ENCODE data around the gene AHRR.
A peak's percentile ranks its signal among the peaks of the same experiment; 100 is the strongest.

The AHRR gene

DNA sequence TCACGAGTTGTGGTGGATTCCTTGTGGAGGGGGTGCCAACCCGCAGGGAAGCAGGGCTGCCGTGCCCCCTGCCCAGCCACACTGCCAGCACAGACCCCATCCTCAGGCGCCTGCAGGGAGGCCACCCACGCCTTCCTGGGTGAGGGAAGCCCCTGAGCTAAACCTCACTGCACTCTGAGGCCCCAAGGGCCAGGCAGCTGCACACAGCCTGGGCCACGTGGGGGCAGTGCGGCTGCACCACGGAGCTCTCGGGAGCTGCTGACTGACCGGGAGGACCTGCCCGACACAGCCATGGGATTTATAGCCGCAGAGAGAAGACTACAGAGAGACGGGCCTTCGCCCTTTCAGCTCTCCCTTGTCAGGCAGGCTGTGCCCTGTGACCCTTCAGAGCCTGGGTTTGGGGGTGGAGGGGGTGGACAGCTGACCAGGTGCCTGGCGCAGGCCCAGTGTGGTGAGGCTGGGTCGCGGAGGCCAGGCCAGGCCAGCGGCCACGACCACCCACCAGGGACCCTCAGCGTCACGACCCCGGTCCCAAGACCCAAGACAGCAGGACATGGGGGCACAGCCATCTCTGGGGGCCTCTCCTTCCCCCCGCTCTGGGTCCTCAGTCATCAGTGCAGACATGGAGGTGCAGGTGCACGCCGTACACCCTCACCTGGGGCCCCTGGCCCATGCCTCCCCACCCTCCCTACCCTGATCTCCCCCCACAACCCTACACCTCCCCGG lies 4.3 kb upstream of the AHRR start:
- DNase-seq (ENCODE audit: low read depth) = peak; percentile 69
- peak; percentile 94 for TF ChIP-seq CTCF (IDR thresholded peaks at IDR 0.05; ENCODE audit: low read depth, low read length, missing control alignments)
- no peak overlapping the region for H3K4me3 ChIP-seq (ENCODE audit: low read depth, low read length)

DNA sequence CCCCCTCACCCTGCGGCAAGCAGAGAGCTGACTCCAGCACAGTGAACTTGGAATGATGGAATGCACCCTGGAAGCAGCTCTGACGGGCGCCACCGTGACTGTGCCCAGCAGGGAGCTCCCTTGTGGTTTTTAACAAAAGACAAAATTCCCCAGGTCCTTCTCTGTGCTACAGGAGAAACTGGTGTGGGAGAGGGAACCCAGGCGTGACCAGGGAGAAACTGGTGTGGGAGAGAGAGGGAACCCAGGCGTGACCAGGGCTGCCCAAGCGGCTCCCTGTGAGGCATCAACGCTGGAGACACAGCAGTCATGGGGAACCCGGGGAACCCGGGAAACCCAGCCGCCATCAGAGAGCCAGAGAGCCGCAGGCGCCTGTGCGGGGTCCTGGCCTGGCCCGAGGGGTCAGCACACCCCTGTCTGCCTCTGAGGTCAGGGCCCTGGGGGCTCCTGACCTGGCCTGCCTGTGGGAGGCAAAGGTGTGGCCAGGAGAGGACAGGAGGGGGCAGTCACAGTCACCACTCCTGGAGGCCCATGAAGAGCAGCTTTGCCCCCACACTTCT lies 3.1 kb upstream of the AHRR start:
- H3K4me3 ChIP-seq (ENCODE audit: low read depth, low read length) = no peak overlapping the region
- no peak for DNase-seq (ENCODE audit: low read depth)
- no peak for TF ChIP-seq CTCF (IDR thresholded peaks at IDR 0.05; ENCODE audit: low read depth, low read length, missing control alignments)

DNA sequence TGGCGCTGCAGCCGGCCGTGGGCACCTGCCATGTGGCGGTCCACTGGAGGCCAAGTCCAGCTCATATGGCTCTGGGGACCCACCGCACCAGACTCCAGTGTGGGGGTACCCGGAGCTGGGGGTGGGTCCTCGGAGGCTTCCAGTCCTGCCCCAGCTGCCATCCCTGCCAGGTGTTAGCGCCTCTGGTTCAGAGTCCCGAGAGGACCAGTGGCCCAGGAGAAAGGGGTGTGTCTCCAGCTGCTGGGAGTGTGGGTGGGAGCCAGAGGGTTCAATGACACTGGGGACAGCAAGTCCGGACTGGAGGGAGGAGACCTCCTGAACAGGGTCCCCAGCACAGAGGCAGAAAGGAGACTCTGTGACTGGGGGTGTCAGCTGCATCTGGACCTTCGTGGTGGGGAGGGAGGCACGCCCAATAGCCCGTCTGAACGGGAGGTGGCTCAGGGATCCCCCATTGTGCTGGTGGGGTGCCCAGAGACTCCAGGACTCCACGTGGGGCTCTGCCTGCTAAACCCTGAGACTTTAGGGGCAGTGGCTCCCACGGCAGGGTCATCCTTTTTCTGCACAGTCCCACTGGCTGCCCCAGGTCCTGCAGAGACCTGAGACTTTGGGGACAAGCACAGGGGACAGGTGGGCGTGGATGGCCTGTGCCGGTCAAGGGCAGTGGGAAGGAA lies 2.4 kb upstream of the AHRR start:
- no peak overlapping the region for H3K4me3 ChIP-seq (ENCODE audit: low read depth, low read length)
- DNase-seq (ENCODE audit: low read depth) = no peak
- TF ChIP-seq CTCF (IDR thresholded peaks at IDR 0.05; ENCODE audit: low read depth, low read length, missing control alignments) = no peak

DNA sequence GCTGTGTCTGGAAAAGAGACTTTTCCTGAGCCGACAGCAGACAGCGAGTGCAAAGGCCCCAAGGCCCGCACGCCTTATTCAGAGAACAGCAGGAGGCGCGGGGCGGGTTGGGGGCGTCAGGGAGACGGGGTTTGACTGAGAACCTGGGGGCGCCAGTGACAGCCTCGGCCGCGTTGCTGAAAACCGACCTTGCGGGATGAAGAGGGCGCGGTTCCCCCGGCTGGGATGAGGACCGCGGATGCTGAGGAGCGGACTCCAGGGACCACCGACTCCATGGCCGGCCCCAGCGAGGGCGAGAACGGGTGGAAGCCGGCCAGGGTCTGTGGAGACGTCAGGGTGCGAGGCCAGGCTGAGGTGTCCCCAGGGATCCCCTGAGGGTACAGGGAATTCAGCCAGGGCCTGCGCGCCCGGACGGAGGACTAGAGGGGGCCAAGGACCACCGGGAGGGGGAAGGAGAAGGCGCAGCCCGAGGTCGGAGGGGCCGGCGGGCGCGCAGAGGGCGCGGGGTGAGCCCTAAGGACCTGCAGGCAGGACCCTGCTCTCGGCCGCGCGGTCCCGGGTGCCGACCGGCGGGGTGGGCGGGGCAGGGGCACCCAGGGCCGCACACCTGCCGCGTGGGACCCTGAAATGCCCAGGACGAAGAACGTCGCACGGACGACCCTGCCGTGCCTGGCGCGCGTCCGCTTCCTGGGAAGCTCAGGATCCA lies 837 bp upstream of the AHRR start:
- H3K4me3 ChIP-seq (ENCODE audit: low read depth, low read length) = peak overlapping the region; percentile 78
- DNase-seq (ENCODE audit: low read depth) = no peak
- no peak for TF ChIP-seq CTCF (IDR thresholded peaks at IDR 0.05; ENCODE audit: low read depth, low read length, missing control alignments)

DNA sequence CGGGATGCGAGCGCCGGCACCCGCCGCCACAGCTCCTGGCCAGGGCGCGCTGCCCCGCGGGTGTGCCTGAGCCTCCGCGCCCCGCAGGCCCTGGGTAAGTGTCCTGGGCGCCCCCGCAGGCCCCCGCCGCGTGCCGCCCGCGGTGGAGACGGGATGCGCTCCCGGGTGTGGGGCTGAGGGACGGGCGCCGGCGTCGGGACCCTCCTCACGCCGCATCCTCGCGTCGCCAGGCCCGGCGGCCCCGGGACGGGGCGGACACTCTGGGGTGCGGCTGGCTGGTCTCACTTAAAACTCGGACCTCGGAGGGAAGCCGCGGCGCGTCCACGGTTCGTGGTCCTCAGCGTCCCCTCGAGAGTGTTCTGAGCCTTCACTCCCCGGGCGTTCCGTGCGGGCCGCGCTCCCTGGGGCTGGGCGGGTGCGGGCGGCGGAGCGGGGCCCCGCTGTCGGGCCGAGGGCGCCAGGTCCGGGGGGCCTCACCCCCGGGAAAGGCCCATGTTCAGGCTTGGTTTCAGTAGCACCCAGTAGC lies 275 bp downstream of the AHRR start:
- no peak for TF ChIP-seq CTCF (IDR thresholded peaks at IDR 0.05; ENCODE audit: low read depth, low read length, missing control alignments)
- no peak for DNase-seq (ENCODE audit: low read depth)
- H3K4me3 ChIP-seq (ENCODE audit: low read depth, low read length) = peak overlapping the region; percentile 78

DNA sequence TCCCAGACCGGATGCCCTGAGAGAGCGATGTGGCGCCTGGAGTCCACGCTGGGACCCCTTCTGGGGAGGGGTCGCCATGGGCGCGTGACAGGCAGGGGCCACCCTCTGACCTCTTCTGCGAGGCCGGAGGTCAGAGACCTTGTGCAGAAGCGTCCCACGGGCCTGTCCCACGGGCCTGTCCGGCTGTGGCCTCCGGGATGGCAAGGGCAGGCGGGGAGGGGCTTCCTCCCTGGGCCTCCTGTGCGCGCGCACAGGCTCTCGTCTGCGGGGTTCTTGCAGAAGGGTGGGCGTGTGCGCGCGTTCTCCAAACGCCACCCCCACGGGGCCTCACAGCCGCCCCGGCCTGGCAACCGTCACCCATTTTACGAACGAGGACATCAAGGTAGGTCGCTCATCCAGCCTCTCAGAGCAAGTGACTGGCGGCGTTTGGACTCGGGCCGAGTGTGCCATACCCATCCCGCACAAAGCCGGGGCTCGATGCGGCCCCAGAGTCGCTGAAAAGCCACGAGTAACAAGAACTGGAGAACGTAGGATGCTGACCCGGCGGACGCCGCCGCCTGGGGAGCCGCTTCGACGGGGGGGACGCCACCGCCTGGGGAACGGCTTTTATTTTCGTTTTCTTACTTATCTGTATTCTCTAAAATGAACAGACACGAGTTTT lies 897 bp downstream of the AHRR start:
- DNase-seq (ENCODE audit: low read depth) = no peak
- TF ChIP-seq CTCF (IDR thresholded peaks at IDR 0.05; ENCODE audit: low read depth, low read length, missing control alignments) = no peak
- H3K4me3 ChIP-seq (ENCODE audit: low read depth, low read length) = peak overlapping the region; percentile 78
